AG04450 (cell line): ENCODE results near the gene KIF14. TPM values are rescaled to one million over a fixed set of nuclear protein-coding genes. Genes with fewer than 3 reads are reported as not detected.

Experiments used
- CTCF ChIA-PET: fragments of 300-600, 350-600 bp; formaldehyde crosslinking; extraction: SDS; loops from one replicate; lab custom pipeline; 2022; ENCODE audit warnings: antibody characterized with exemption, inconsistent platforms; lab: Charles Lee
- POLR2A ChIA-PET: fragments of 350-600 bp; formaldehyde crosslinking; extraction: SDS; loops from one replicate; lab custom pipeline; 2021; ENCODE audit warnings: antibody characterized with exemption, inconsistent platforms; lab: Yijun Ruan, JAX
- DNase-seq: peaks from one replicate; pipeline ENCODE4 v3.0.0-alpha.2; 2011; ENCODE audit warnings: low read depth, low spot score
- H3K27ac ChIP-seq: one replicate; pipeline ENCODE4 v1.5.1; 2012; ENCODE audit warnings: low read depth, low read length, control low read depth
- H3K27me3 ChIP-seq: one replicate; pipeline ENCODE4 v1.6.0; 2012; ENCODE audit warnings: low read length; ENCODE audit not compliant: control insufficient read depth, insufficient read depth
- H3K4me3 ChIP-seq: 2 replicates; pipeline ENCODE4 v1.5.1; 2011; ENCODE audit warnings: mild to moderate bottlenecking, low read depth, low read length, control low read depth
- H3K9me3 ChIP-seq: 2 replicates; pipeline ENCODE4 v1.5.1; 2012; ENCODE audit warnings: low read length; ENCODE audit not compliant: control insufficient read depth, insufficient read depth
- polyA plus RNA-seq: library from polyadenylated mRNA; depleted of rRNA; stranded (reverse); fragments of >200 nt; gene quantifications from 2 replicates; pipeline ENCODE4 v1.2.3, GENCODE V29; 2011
- TF ChIP-seq, protein P1 (sequence below): IDR thresholded peaks from 2 replicates; pipeline ENCODE4 v1.5.1; 2011; ENCODE audit warnings: low read depth, low read length, control low read depth, inconsistent platforms

The KIF14 gene
- polyA plus RNA-seq, 1 experiment = 2.9 TPM

DNA sequence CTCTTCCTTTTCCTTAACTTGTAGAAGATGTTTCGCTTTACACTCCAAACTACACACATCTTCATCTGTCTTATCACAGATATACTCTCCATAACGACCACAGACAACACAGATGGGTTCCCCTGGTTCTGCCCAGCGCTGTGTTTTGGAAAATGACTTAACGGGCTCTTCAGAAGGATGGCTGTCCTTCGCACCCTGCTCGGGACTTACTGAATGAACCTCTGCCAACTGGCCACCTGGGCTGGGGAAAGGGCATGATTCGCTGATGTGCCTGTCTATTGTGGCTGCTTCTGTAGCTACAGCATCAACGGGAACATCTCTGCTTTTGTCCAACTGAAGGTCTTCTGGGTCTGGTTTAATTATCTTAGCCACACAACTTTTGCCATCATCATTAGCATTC is 45.8 kb upstream of the KIF14 start:
- POLR2A ChIA-PET = no interaction called here
- TF ChIP-seq, protein P1, sequence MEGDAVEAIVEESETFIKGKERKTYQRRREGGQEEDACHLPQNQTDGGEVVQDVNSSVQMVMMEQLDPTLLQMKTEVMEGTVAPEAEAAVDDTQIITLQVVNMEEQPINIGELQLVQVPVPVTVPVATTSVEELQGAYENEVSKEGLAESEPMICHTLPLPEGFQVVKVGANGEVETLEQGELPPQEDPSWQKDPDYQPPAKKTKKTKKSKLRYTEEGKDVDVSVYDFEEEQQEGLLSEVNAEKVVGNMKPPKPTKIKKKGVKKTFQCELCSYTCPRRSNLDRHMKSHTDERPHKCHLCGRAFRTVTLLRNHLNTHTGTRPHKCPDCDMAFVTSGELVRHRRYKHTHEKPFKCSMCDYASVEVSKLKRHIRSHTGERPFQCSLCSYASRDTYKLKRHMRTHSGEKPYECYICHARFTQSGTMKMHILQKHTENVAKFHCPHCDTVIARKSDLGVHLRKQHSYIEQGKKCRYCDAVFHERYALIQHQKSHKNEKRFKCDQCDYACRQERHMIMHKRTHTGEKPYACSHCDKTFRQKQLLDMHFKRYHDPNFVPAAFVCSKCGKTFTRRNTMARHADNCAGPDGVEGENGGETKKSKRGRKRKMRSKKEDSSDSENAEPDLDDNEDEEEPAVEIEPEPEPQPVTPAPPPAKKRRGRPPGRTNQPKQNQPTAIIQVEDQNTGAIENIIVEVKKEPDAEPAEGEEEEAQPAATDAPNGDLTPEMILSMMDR = no peak
- CTCF ChIA-PET = no interaction called here

DNA sequence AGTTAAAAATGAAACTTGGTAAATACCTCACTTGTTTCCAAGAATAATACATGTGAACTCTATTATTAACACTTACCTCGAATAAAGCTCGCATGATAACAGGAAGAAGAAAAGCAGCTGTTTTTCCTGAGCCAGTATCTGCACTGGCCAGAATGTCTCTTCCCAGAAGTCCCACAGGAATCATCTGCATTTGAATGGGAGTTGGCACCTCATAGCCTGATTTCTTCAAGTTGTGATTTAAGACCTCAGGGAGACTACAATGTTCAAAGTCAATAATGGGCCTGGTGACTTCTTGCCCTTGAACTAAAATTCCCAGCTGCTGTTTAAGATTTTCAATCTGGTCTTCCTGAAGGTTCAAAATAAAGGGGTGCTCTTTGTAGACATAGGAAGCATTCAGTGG is 45.3 kb upstream of the KIF14 start:
- TF ChIP-seq, protein P1 = no peak
- POLR2A ChIA-PET = interaction anchor here (0.6 kb wide), 1 partner anchor 9 kb away, joined by 9 read pairs; no protein-coding TSS in a partner anchor
- DNase-seq = no peak
- CTCF ChIA-PET = no interaction called here
- Histone ChIP-seq H3K27me3 (no peaks in the 10 kb centered on the region), H3K27ac (no peak overlapping the region), H3K4me3 (no peak overlapping the region), H3K9me3 (no peaks in the 10 kb centered on the region)

More for the DNA sequence above, 45.8 kb upstream of the KIF14 start:
- Histone ChIP-seq H3K27me3 (no peaks in the 10 kb centered on the region), H3K4me3 (no peak overlapping the region), H3K9me3 (no peaks in the 10 kb centered on the region), H3K27ac (no peak overlapping the region)
- DNase-seq = no peak

DNA sequence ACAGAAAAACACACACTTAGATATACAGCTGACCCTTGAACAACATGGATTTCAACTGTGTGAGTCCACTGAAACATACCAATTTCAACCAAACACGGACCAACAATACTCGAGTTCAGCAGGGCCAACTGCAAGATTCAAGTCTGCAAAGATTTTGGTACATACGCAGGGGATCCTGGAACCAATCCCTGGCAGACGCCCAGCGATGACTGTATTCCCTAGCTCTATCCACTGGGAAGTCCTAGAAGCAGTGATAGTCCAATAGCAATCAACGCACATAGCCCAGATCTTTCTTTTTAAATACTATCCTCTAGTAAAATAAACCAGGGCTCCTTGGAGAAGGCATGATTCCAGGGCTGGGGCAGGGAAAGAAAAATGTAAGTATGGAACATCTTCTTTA is 40.2 kb upstream of the KIF14 start:
- no peaks in the 10 kb centered on the region for H3K27me3 ChIP-seq
- TF ChIP-seq, protein P1 = no peak
- DNase-seq = no peak
- ChIA-PET POLR2A (no interaction called here), CTCF (interaction anchor here (0.5 kb wide), 1 partner anchor 38 kb away, joined by 3 read pairs; no protein-coding TSS in a partner anchor)
- no peak overlapping the region for H3K27ac ChIP-seq
- H3K4me3 ChIP-seq = no peak overlapping the region
- no peaks in the 10 kb centered on the region for H3K9me3 ChIP-seq

DNA sequence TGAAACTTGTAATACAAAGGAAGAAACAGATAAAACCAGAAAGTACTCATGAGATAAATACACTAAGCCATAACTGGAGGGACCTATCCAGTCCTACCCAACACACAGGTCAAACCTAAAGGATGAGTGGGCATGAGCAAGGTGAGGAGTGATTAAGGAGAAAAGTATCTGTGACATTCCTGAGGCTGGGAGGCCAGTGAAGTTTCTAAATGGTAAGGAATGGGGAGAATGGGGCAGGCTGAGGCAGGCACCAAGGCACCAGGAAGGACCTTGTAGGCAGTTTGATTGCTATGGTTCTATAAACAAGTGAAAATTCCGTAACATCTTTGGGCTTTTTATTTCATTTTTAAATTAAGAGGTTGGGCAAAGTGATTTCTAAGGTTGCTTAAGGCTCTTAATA is 38.7 kb upstream of the KIF14 start:
- ChIA-PET CTCF (interaction anchor here (1.6 kb wide), 1 partner anchor 37 kb away, joined by 4 read pairs; no protein-coding TSS in a partner anchor), POLR2A (no interaction called here)
- Histone ChIP-seq H3K27me3 (no peaks in the 10 kb centered on the region), H3K4me3 (no peak overlapping the region), H3K9me3 (no peaks in the 10 kb centered on the region), H3K27ac (no peak overlapping the region)
- DNase-seq = peak; percentile 2
- TF ChIP-seq, protein P1 = no peak

DNA sequence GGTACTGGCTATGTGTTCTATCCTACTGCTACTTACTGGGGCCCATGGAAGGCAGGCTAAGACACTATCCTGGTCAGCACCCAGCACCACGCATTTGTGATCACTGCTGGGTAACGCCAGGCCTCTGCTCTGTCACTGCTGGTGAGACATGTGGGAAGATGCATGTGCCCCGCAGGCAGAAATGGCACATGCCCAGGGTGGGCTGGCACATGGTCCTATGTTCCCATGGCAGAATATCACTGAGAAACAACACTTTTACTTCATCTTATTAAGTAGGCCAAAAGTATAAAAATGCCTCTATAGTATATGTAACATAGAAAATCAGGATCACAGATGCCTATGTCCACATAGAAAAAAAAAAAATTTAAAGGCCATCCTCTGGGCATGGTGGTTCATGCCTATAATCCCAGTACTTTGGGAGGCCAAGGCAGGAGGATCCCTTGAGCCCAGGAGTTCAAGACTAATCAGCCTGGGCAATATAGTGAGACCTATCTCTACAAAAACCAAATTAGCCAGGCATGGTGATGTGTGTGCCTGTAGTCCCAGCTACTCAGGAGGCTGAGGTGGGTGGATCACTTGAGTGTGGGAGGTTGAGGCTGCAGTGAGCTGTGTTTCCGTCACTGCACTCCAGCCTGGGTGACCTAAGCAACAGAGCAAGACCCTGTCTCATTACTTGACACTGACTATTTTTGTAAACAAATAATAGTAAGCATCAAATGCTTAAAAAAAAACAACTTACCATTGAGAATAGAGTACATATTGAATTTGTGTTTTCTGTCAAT is 37.7 kb upstream of the KIF14 start:
- TF ChIP-seq, protein P1 = no peak
- DNase-seq = no peak
- POLR2A ChIA-PET = interaction anchor here (0.9 to 2.6 kb wide), 2 partner anchors 11 kb away, joined by 7 to 19 read pairs; partner anchors contain the start of gene DDX59
- CTCF ChIA-PET = interaction anchor here (1.6 kb wide), 1 partner anchor 36 kb away, joined by 4 read pairs; no protein-coding TSS in a partner anchor
- H3K4me3 ChIP-seq = no peak overlapping the region
- H3K27ac ChIP-seq = no peak overlapping the region
- H3K27me3 ChIP-seq = no peaks in the 10 kb centered on the region
- no peaks in the 10 kb centered on the region; the same call in 1 of the 2 replicates for H3K9me3 ChIP-seq
